ENCODE data around the gene SH3BP5.
"Not testable (repeated sequence)": the region's sequence is repeated elsewhere in the genome, so short reads cannot be mapped to it uniquely, and the experiment has no call there.

Gene SH3BP5

GRCh38 chr3:15332405-15333098 lies at the start of gene SH3BP5:
SH3BP5 (minus strand) TSS chr3:15332586; CDS start chr3:15332408, 178 bp downstream.
- DNase-seq (ENCODE audit: low read depth in 2 of 2), result peak in 1 of 2 donors; percentile 63

DNA sequence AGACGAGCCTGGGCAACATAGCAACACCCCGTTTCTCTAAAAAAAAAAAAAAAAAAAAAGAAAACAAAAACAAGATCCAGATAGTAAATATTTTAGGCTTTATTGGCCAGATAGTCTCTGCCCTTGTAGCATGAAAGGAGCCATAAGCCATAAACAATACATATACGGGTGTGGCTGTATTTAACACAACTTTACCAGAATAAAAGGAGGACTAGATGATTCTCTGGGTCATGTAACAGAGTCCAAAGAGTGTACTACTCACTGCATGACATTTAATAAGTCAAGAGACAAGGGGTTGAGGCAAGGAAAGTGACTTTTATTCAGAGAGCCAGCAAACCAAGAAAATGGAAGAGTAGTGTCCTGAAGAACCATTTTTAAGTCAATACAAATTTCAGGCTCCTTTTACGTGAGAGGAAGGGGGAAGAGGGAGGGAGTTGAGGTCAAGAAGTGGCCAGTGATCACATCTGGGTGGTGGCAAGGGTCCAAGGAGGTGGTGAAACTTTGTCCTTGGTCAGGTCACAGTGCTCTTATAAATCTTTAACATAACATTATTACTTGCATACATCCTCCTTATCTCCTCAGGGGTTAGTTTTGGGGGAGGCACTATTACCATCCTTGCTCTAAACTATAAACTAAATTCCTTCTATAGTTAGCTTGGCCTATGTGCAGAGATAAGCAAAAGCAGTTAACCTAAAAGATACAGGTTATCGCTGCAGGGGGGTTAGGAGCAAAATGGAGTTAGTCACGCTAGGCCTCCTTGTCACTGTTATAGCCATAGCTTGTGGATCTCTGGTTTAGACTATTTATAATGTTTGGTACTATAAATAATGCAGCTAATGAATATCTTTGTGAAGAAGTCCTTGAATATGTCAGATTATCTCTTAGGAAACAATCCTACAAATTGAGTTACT lies 48.8 kb upstream of the SH3BP5 start:
- DNase-seq (ENCODE audit: low read depth in 2 of 2), result no peak

- peak; percentile 85 to 96 for DNase-seq (ENCODE audit: low read depth in 2 of 2)
Measured at GRCh38 chr3:15377961-15378791, 45.8 kb upstream of the SH3BP5 start.

DNA sequence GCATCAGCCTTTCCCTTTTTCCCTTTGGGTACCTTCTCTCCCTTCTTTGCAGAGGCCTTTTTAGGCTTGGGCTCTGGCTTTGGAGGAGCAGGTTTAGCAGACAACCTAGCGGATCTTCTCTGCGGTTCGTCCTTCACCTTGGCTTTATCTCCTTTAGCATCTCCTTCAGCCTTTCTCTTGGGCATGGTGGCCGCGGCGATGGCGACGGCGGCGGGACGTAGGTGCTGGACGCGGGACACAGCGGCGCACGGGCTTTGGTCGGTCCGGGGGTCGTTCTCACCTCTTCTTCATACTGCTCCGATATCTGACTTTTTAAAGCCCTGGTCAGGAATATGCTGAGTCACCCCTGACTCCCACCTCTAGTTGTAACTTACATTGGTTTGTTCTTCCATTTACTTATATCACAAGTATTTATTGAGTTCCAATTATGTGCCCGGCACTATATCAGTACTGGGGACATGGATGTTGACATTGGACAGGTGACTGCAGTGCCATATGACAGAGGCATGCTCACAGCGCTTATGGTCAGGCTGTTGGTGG lies 43.1 kb upstream of the SH3BP5 start:
- no peak for DNase-seq (ENCODE audit: low read depth in 2 of 2)

DNA sequence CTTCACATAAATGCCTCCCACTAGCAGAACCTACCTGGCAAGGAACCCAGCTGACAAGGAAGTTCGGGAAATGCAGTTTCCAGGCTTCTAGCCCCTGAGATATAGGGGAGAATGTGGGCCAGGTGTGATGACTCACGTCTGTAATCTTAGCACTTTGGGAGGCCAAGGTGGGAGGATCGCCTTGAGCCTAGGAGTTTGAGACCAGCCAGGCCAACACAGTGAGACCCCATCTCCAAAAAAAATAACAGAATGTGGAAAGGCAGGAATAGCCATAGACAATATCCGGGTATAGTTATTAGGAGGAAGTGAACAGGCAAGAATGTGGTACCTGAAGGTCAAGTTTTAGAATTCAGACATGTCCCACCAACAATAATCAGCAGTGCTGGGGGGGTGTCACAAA lies 40.5 kb upstream of the SH3BP5 start:
- no peak for DNase-seq (ENCODE audit: low read depth in 2 of 2)

GRCh38 chr3:15368561-15369135 lies 36.3 kb upstream of the SH3BP5 start:
- no peak for DNase-seq (ENCODE audit: low read depth in 2 of 2)

DNA sequence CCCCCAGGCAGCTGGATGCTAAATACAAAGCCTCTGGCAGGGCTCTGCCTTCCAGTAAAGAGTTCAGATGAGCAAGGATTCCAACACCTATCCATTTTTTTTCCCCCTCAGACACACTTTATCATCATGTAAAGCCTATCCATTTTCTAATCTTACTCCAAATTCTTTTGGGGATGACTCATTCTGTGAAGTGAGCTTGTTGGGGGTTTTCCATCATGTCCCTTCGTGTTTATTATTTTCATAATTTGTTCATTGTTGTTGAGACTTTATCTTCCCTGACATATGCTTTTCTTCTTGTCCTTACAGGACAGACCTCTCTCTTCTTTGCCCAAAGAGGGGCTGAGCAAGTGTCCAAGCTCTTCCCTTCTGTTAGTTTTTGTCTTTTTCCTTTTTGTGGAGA lies 34.7 kb upstream of the SH3BP5 start:
- no peak for DNase-seq (ENCODE audit: low read depth in 2 of 2)

GRCh38 chr3:15364078-15364477 lies 31.7 kb upstream of the SH3BP5 start:
- DNase-seq (ENCODE audit: low read depth in 2 of 2), result not testable (repeated sequence)

DNA sequence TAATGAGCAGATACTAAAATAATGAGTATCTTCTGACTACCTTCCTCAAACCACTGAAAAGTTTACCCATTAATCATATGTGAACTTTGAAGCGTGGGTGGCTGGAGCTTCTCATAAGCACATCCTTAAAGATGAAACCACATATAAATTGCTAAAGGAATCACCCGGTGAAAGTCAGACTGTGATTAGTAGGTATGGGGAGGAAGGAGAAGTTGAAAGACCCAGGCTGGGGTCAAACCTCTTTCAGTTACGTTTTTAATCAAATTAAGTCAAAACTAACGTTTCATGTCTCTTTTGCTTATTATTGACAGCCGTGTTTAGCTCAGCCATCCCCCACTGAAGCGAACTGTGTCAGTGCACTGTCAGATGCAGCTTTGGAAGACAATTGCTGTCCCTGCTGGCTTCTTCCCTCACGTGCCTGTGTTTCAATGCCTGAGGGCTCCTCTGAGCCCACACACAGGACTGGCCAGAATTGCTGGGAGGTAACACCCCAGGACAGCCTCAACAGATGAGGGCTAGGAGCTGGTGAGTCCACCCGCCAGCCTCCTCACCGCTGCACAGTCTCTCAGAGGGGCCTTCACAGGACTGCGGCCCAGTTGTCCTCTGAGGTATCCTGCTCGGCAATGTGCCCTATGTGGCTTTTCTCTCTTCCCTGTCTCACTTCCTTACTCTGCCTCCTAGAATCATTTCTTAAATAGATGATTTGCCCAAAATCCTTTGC lies 29.3 kb upstream of the SH3BP5 start:
- DNase-seq (ENCODE audit: low read depth in 2 of 2), result no peak

DNA sequence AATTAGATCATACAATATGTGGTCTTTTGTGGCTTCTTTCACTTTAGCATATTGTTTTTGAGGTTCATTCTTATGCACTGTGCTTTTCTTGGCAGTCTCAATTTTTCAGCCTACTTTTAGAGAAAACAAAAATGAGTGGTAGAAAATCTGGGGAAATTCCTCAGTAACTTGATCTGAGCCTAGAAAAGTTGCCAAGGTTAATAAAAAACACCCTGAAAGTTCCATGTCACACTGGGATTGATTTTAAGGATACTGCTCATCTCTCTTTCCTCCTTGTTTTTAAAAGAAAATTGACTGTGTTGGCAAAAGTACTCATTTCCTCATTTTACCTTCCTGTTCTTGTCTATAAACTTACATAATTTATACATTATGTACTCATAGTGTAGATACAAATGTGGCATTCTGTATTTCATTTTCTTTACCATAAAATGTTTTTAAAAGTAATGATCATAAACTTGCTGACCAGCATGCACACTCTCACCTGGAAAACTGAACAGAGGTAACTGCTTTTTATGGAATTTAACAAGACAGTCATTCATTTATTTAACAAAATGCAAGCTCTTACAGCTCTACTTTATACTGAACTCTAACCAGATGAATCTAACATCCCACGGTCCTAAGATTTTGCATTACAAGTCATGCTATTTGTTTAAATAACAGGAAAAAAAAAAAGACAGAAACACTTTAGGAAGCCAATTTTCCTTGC lies 28.6 kb upstream of the SH3BP5 start:
- DNase-seq (ENCODE audit: low read depth in 2 of 2), result no peak

DNA sequence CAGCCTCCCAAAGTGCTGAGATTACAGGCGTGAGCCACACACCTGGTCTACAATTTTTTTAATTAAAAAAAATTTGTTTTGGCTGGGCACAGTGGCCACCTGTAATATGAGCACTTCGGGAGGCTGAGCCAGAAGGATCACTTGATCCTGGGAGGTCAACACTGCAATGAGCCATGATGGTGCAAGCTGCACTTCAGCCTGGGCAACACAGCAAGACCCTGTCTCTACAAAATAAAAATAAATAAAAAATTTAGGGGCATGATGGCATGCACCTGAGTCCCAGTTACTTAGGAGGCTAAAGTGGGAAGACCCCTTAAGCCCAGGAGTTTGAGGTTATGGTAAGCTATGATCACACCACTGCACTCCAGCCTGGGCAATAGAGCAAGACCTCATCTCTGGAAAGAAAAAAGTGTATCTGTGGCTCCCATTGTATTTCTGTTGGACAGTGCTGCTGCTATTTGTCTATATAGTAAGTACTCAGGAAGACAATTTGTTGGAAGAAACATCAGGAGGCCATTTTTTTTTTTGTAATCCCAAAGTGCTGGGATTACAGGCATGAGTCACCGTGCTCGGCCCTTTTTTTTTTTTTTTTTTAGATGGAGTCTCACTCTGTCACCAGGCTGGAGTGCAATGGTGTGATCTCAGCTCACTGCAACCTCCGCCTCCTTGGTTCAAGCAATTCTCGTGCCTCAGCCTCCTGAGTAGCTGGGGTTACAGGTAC lies 27.5 kb upstream of the SH3BP5 start:
- DNase-seq (ENCODE audit: low read depth in 2 of 2), result no peak

GRCh38 chr3:15356651-15357061 lies 24.3 kb upstream of the SH3BP5 start:
- DNase-seq (ENCODE audit: low read depth in 2 of 2), result not testable (repeated sequence)

DNA sequence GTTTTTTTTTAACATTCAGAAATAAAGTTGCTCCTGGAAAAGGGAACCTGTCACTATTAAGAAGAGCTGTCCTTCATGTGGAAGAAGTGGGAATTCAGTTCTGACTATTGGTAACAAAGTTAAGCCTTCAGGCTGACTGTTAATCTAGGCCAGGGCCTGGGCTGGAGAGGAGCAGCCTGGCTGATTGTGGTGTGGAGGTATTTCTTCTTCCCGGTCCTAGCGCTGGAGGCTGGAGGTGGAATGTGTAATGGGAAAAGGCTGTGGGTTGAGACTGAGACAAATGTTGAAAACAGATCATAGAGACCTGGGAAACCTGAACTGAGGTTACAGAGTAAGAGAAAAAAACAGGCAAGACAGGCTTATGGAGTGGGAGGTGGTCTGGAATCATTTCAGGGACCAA lies 23.8 kb upstream of the SH3BP5 start:
- no peak for DNase-seq (ENCODE audit: low read depth in 2 of 2)

- DNase-seq (ENCODE audit: low read depth in 2 of 2), result no peak
Measured at GRCh38 chr3:15355086-15355485, 22.7 kb upstream of the SH3BP5 start.

- DNase-seq (ENCODE audit: low read depth in 2 of 2), result no peak
Measured at GRCh38 chr3:15354485-15354884, 22.1 kb upstream of the SH3BP5 start.

- no peak for DNase-seq (ENCODE audit: low read depth in 2 of 2)
Measured at GRCh38 chr3:15350141-15350540, 17.8 kb upstream of the SH3BP5 start.

DNA sequence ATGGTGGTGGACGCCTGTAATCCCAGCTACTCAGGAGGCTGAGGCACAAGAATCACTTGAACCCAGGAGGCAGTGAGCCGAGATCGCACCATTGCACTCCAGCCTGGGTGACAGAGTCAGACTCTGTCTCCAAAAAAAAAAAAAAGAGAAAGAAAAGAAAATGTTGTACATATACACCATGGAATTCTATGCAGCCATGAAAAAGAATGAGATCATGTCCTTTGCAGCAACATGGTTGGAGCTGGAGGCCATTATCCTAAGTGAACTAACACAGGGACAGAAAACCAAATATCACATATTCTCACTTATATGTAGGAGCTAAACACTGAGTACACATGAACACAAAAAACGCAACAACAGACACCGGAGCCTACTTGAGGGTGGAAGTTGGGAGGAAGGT lies 17.1 kb upstream of the SH3BP5 start:
- not testable (repeated sequence) for DNase-seq (ENCODE audit: low read depth in 2 of 2)

DNA sequence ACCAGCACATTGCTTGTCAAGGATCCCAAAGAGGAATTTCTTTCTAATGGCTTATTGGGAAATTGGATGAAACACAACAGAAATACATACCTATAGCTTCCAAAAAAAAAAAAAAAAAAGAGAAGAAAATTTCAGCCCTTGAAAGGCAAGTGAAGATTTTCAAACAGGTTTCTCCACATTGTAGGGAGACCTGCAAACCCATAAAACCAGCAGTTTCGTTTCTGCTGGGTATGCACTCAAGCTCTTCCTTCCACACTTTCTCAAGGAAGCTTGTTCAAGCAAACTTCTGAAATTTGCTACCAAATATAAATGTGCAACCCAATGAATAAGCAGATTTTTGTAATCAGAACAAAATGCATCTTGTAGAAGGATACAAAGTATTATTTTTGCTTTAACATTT lies 15.9 kb upstream of the SH3BP5 start:
- DNase-seq (ENCODE audit: low read depth in 2 of 2), result no peak

- no peak for DNase-seq (ENCODE audit: low read depth in 2 of 2)
Measured at GRCh38 chr3:15347737-15348110, 15.3 kb upstream of the SH3BP5 start.

Measured in stimulated activated CD8-positive, alpha-beta memory T cell treated with anti-CD3 and anti-CD28 coated beads, Interleukin-7, amount 100 ng/mL, for 4 hours (primary cell).